MM.1S (cell line): Measurements from ENCODE around the gene RHOT2.

Experiments used
- DNase-seq: peaks from one replicate; pipeline ENCODE4 v3.0.0-alpha.2; 2015
- H2AFZ ChIP-seq: fragments of 300-600 bp; sonication (generic); 2 replicates; pipeline ENCODE4 v1.6.0; 2016; ENCODE audit warnings: antibody characterized with exemption, low read length
- H3F3A ChIP-seq: fragments of 300-600 bp; sonication (generic); 2 replicates; pipeline ENCODE4 v1.6.1; 2016; ENCODE audit warnings: mild to moderate bottlenecking, antibody characterized with exemption, low read length, moderate library complexity, mixed read lengths; ENCODE audit not compliant: insufficient read depth
- H3K27ac ChIP-seq: fragments of 300-600 bp; sonication (generic); 2 replicates; pipeline ENCODE4 v1.5.1; 2016; ENCODE audit warnings: mild to moderate bottlenecking, low read length
- H3K27me3 ChIP-seq: fragments of 300-600 bp; sonication (generic); replicated peaks from 2 replicates; pipeline ENCODE4 v1.6.0; 2016; ENCODE audit warnings: low read length; ENCODE audit not compliant: insufficient read depth
- H3K36me3 ChIP-seq: fragments of 300-600 bp; sonication (generic); replicated peaks from 2 replicates; pipeline ENCODE4 v1.6.1; 2016; ENCODE audit warnings: mild to moderate bottlenecking, low read length, mixed read lengths; ENCODE audit not compliant: insufficient read depth
- H3K4me1 ChIP-seq: fragments of 300-600 bp; sonication (generic); 2 replicates; pipeline ENCODE4 v1.6.1; 2016; ENCODE audit warnings: low read length, mixed read lengths
- H3K4me2 ChIP-seq: fragments of 300-600 bp; sonication (generic); 2 replicates; pipeline ENCODE4 v1.6.0; 2016; ENCODE audit warnings: low read depth, low read length
- H3K4me3 ChIP-seq: fragments of 300-600 bp; sonication (generic); 2 replicates; pipeline ENCODE4 v1.5.1; 2016; ENCODE audit warnings: low read length, mixed read lengths
- H3K79me2 ChIP-seq: fragments of 300-600 bp; sonication (generic); 2 replicates; pipeline ENCODE4 v1.6.1; 2016; ENCODE audit warnings: mixed run types, low read length, mixed read lengths
- H3K9ac ChIP-seq: fragments of 300-600 bp; sonication (generic); 2 replicates; pipeline ENCODE4 v1.6.1; 2016; ENCODE audit warnings: low read length, mixed read lengths
- H3K9me2 ChIP-seq: fragments of 300-600 bp; sonication (generic); replicated peaks from 2 replicates; pipeline ENCODE4 v1.6.1; 2016; ENCODE audit warnings: mild to moderate bottlenecking, low read length, mixed read lengths; ENCODE audit not compliant: insufficient read depth
- H3K9me3 ChIP-seq: fragments of 300-600 bp; sonication (generic); replicated peaks from 2 replicates; pipeline ENCODE4 v1.6.1; 2016; ENCODE audit warnings: mild to moderate bottlenecking, low read length, mixed read lengths; ENCODE audit not compliant: insufficient read depth
- H4K20me1 ChIP-seq: fragments of 300-600 bp; sonication (generic); 2 replicates; pipeline ENCODE4 v1.6.1; 2016; ENCODE audit warnings: mild to moderate bottlenecking, low read length, moderate library complexity, mixed read lengths; ENCODE audit not compliant: insufficient read depth
- EZH2 ChIP-seq: fragments of 300-600 bp; sonication (generic); optimal IDR thresholded peaks from 2 replicates; pipeline ENCODE3; 2017; ENCODE audit warnings: low read depth, mild to moderate bottlenecking, antibody characterized with exemption, low read length, mixed read lengths
- EZH2phosphoT487 ChIP-seq: fragments of 300-600 bp; sonication (generic); IDR thresholded peaks from 2 replicates; pipeline ENCODE4 v1.6.1; 2018; ENCODE audit warnings: antibody characterized with exemption, low read length
- TF ChIP-seq, protein P1 (sequence below): fragments of 300-600 bp; sonication (generic); IDR thresholded peaks from 2 replicates; pipeline ENCODE4 v1.5.1; 2016; ENCODE audit warnings: antibody characterized with exemption, low read length, mixed read lengths

RHOT2 gene

GRCh38 chr16:621526-622105 lies 46.3 kb upstream of the RHOT2 start:
- DNase-seq: no peak
- TF ChIP-seq, protein P1, sequence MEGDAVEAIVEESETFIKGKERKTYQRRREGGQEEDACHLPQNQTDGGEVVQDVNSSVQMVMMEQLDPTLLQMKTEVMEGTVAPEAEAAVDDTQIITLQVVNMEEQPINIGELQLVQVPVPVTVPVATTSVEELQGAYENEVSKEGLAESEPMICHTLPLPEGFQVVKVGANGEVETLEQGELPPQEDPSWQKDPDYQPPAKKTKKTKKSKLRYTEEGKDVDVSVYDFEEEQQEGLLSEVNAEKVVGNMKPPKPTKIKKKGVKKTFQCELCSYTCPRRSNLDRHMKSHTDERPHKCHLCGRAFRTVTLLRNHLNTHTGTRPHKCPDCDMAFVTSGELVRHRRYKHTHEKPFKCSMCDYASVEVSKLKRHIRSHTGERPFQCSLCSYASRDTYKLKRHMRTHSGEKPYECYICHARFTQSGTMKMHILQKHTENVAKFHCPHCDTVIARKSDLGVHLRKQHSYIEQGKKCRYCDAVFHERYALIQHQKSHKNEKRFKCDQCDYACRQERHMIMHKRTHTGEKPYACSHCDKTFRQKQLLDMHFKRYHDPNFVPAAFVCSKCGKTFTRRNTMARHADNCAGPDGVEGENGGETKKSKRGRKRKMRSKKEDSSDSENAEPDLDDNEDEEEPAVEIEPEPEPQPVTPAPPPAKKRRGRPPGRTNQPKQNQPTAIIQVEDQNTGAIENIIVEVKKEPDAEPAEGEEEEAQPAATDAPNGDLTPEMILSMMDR: no peak
- TF ChIP-seq EZH2phosphoT487: no peak
- Histone ChIP-seq H3K27me3 (no peaks in the 10 kb centered on the region), H4K20me1 (no peaks in the 10 kb centered on the region), H3K9me3 (no peaks in the 10 kb centered on the region), H3K4me1 (no peaks in the 10 kb centered on the region), H3K9ac (no peak overlapping the region), H3K4me3 (no peak overlapping the region), H2AFZ (no peak overlapping the region), H3K36me3 (no peaks in the 10 kb centered on the region), H3K4me2 (no peak overlapping the region), H3K27ac (no peak overlapping the region), H3K9me2 (no peaks in the 10 kb centered on the region), H3F3A (no peaks in the 10 kb centered on the region), H3K79me2 (0 out of 2 replicates have a peak, but pooled peaks cover 3% of the 10 kb centered on the region)

DNA sequence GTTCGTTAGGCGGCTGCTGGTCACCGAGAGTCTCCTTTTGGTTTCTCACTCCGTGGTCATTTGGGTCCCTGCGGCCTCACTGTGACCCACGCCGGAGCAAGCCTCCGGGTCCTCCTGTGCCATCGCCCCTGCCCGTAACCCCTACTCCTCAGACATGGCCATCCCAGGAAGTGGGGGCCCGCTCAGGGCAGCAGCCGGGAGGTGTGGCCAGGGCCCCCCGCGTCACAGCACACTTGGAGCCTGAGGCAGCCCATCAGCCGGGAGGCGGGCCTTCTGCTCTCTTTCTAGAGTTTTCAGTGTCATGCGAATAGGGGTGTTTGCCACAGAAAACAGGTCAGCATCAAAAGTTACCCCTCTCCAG lies 45.0 kb upstream of the RHOT2 start:
- H3K4me1 ChIP-seq: no peaks in the 10 kb centered on the region
- no peak for TF ChIP-seq EZH2phosphoT487
- no peaks in the 10 kb centered on the region for H4K20me1 ChIP-seq
- no peaks in the 10 kb centered on the region for H3F3A ChIP-seq
- H3K79me2 ChIP-seq: 0 out of 2 replicates have a peak, but pooled peaks cover 3% of the 10 kb centered on the region
- no peak overlapping the region for H2AFZ ChIP-seq
- H3K4me3 ChIP-seq: no peak overlapping the region
- no peak overlapping the region for H3K27ac ChIP-seq
- no peaks in the 10 kb centered on the region for H3K36me3 ChIP-seq
- no peak for DNase-seq
- no peaks in the 10 kb centered on the region for H3K9me3 ChIP-seq
- no peak overlapping the region for H3K4me2 ChIP-seq
- H3K27me3 ChIP-seq: no peaks in the 10 kb centered on the region
- H3K9me2 ChIP-seq: no peaks in the 10 kb centered on the region
- no peak overlapping the region for H3K9ac ChIP-seq

DNA sequence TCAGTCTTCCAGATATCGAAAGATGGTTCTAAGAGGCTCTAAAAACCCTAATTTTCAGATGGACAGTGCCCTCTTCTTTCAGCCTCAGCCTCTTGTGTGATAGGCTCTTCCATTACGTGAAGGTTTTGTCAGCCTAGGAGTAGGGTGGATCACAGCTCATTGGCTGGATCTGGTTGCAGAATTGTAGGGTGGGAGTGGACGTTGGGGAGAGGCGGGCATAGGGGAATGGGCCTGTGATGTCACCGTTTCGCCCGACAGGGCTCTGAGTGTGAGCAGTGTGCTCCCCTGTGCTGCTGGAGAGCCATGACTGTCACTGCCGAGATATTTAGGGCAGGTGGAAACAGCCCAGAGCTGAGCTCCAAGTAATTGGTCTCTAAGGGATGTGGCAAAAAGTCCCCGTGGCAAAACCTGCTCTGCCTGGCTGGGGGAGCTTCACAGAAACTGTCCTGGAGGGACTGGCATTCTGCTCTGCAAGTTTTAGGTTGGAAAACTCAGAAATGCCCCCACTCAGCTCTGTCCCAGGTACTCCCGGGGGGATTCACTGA lies 43.3 kb upstream of the RHOT2 start:
- Histone ChIP-seq H3K4me3 (no peak overlapping the region), H3K27ac (no peak overlapping the region), H2AFZ (no peak overlapping the region), H3K4me1 (no peaks in the 10 kb centered on the region), H3K9me3 (no peaks in the 10 kb centered on the region), H3K27me3 (no peaks in the 10 kb centered on the region), H3F3A (no peaks in the 10 kb centered on the region), H3K36me3 (no peaks in the 10 kb centered on the region), H3K9me2 (no peaks in the 10 kb centered on the region), H4K20me1 (no peaks in the 10 kb centered on the region), H3K79me2 (0 out of 2 replicates have a peak, but pooled peaks cover 3% of the 10 kb centered on the region), H3K9ac (no peak overlapping the region), H3K4me2 (no peak overlapping the region)
- TF ChIP-seq EZH2phosphoT487 (no peak), EZH2 (no peak)
- TF ChIP-seq, protein P1: no peak
- no peak for DNase-seq
